Testis (tissue), 2 donors: ENCODE results near the gene CTNNA2.

Experiments
- CTCF ChIP-seq, 3 experiments: fragments of 450-650 bp in 2 of 3; fragments of 200-600 bp in 1 of 3; sonication (generic) in 1 of 3; IDR thresholded peaks; one replicate each; pipeline ENCODE4 v1.5.1; 2016 to 2019; ENCODE audit warnings: antibody characterized with exemption in 3 of 3, mild to moderate bottlenecking in 2 of 3, moderate library complexity in 1 of 3
- POLR2A ChIP-seq: fragments of 450-650 bp; IDR thresholded peaks from one replicate; pipeline ENCODE4 v1.6.1; 2017; ENCODE audit warnings: antibody characterized with exemption, mild to moderate bottlenecking, moderate library complexity

- no peak for TF ChIP-seq CTCF (IDR thresholded peaks at IDR 0.05)
- TF ChIP-seq POLR2A = no peak
Measured at GRCh38 chr2:79612999-79613398, 100.1 kb downstream of the CTNNA2 start.
